ENCODE results near the gene FBLN1. TPM values are rescaled to one million over a fixed set of nuclear protein-coding genes. Genes with fewer than 3 reads are reported as not detected.
A peak's percentile ranks its signal among the peaks of the same experiment; 100 is the strongest.

Gene FBLN1
- total and polyA plus RNA-seq, 2 of the 13 experiments (the other 11 are each of a cell fraction or from before 2014, with no cell fraction given), result 37.3 to 103 TPM

- TF ChIP-seq GMEB1 (CRISPR knock-in tag; IDR thresholded peaks at IDR 0.05; ENCODE audit: borderline replicate concordance), result no peak
- TF ChIP-seq HNRNPL (IDR thresholded peaks at IDR 0.05; ENCODE audit: low read depth, low read length), result no peak
- no peak for TF ChIP-seq SIX1 (CRISPR knock-in tag; IDR thresholded peaks at IDR 0.05; ENCODE audit: borderline replicate concordance)
- no peak for TF ChIP-seq YEATS4 (CRISPR knock-in tag; IDR thresholded peaks at IDR 0.05; ENCODE audit: borderline replicate concordance)
These were observed 110.3 kb downstream of the FBLN1 start (continued) for GRCh38 chr22:45612940-45613339.

GRCh38 chr22:45615364-45615763 lies 112.7 kb downstream of the FBLN1 start:
- H3K27ac ChIP-seq (ENCODE audit: extremely low read length, insufficient read depth, low read length), result no peak overlapping the region
- TF ChIP-seq RFX1 (IDR thresholded peaks at IDR 0.05) (peak; percentile 36; the same call in 1 of the 2 replicates), RFX3 (CRISPR knock-in tag; IDR thresholded peaks at IDR 0.05) (0 out of 2 replicates have a peak, but pooled peaks have one; percentile 19), ZNF710 (CRISPR knock-in tag; IDR thresholded peaks at IDR 0.05; ENCODE audit: borderline replicate concordance) (no peak)
- H3K27me3 ChIP-seq (ENCODE audit: control insufficient read depth in 1 of 2, insufficient read depth in 2 of 2, low read length in 2 of 2), result peaks cover 0 to 2% of the 10 kb centered on the region in 2 experiments; a peak in 2 of 5 replicates
- ChIA-PET CTCF (ENCODE audit: low intra/inter-chr PET ratio, low total read pairs) (no interaction called here), POLR2A (interaction anchor here (1.1 kb wide), 1 partner anchor 10 kb away, joined by 4 read pairs; no protein-coding TSS in a partner anchor)
- WGBS (ENCODE audit: low lambda C conversion rate), result 41% methylated on average over 2 of the region's 3 CpGs
- H3K36me3 ChIP-seq (replicated peaks in 1 of 2; ENCODE audit: control insufficient read depth in 1 of 2, insufficient read depth in 2 of 2, low read length in 2 of 2), result no peaks in the 10 kb centered on the region
- no TSS peak for BruUV-seq (replicated peaks)
- intact Hi-C loops (cut with micrococcal nuclease; ENCODE audit: unreplicated experiment), result no loop called here
- H2AFZ ChIP-seq (ENCODE audit: low read length), result no peak overlapping the region
- no peak for FAIRE-seq
- H3K9me3 ChIP-seq (ENCODE audit: low read length), result peaks cover 7% of the 10 kb centered on the region
- ATAC-seq, result no peak
- H3K79me2 ChIP-seq (ENCODE audit: insufficient read depth, low read length), result no peaks in the 10 kb centered on the region
- H4K20me1 ChIP-seq (ENCODE audit: insufficient read depth, low read length), result no peaks in the 10 kb centered on the region
- no peaks in the 10 kb centered on the region for H3K4me1 ChIP-seq (ENCODE audit: insufficient read depth, low read length)
- in situ Hi-C loops (cut with HindIII; ENCODE audit: extremely low pct_ligation_motif_present, low pct_unique_long_range_greater_than_20kb), result loop anchor here (5.0 kb wide), 1 partner anchor 1977 kb away; no protein-coding TSS in a partner anchor
- no peak overlapping the region for H3K9ac ChIP-seq (ENCODE audit: insufficient read depth, low read depth, low read length)
- no peak overlapping the region for H3K4me2 ChIP-seq (ENCODE audit: low read depth, low read length)
- no peak overlapping the region for H3K4me3 ChIP-seq (replicated peaks in 1 of 3; ENCODE audit: insufficient read depth in 1 of 3, low read depth in 2 of 3, low read length in 3 of 3)
- DNase-seq (ENCODE audit: low spot score), result no peak

Data from HepG2 (cell line).